ENCODE measurements around the gene DGKA. TPM values are rescaled to one million over a fixed set of nuclear protein-coding genes. Genes with fewer than 3 reads are reported as not detected.

DGKA gene
- total and polyA plus RNA-seq, 4 experiments from 2014 or later: 195 to 1,410 (median 897) TPM

GRCh38 chr12:55933799-55934742, 3.1 kb downstream of the DGKA start:
- no peak for DNase-seq
- H3K9me3 Mint-ChIP-seq: peaks cover 0 to 3% (median 0%) of the 10 kb centered on the region in 8 donors
- H3K27ac Mint-ChIP-seq: peak overlapping the region; percentile 81 to 98 (median 96)
- H3K27me3 ChIP-seq (ENCODE audit: insufficient read depth, low read length): no peaks in the 10 kb centered on the region
- H3K27me3 Mint-ChIP-seq: no peaks in the 10 kb centered on the region
- H3K9me3 ChIP-seq (ENCODE audit: control insufficient read depth in 1 of 2, low read length in 2 of 2): no peaks in the 10 kb centered on the region
- H3K4me3 Mint-ChIP-seq: peak overlapping the region; percentile 97 to 100 (median 99)
- peaks cover 64 to 82% of the 10 kb centered on the region in 2 donors for H3K36me3 Mint-ChIP-seq
- intact Hi-C loops (cut with micrococcal nuclease): no loop called here
- peaks cover 81% of the 10 kb centered on the region for H3K4me1 ChIP-seq (ENCODE audit: insufficient read depth, low read length)
- POLR2A ChIA-PET (ENCODE audit: partially characterized antibody): interaction anchor here (0.9 to 47.8 kb wide), 13 partner anchors 8 to 288 kb away, joined by 3 to 1214 read pairs (median 8); partner anchors contain the start of genes DGKA, DNAJC14, GDF11 and ORMDL2
- peaks cover 55 to 94% (median 68%) of the 10 kb centered on the region in 4 donors for H3K4me1 Mint-ChIP-seq
- peak overlapping the region; percentile 87 to 95 for H3K4me3 ChIP-seq (ENCODE audit: low read length in 2 of 2)
- peaks cover 39% of the 10 kb centered on the region for H3K36me3 ChIP-seq (ENCODE audit: insufficient read depth, low read length)
- CTCF ChIA-PET (ENCODE audit: partially characterized antibody): interaction anchor here (0.8 to 7.5 kb wide), 11 partner anchors 7 to 195 kb away, joined by 3 to 107 read pairs (median 6); partner anchors contain the start of genes DNAJC14, ORMDL2, PYM1 and SARNP
- peak overlapping the region; percentile 88 for H3K27ac ChIP-seq (ENCODE audit: low read depth, low read length)

GRCh38 chr12:55934773-55935172, 3.8 kb downstream of the DGKA start:
- Mint-ChIP-seq H3K36me3 (peaks cover 71 to 84% of the 10 kb centered on the region in 2 donors), H3K27ac (peak overlapping the region; percentile 93 to 98 (median 96)), H3K4me3 (peak overlapping the region; percentile 97 to 100 (median 99)), H3K27me3 (no peaks in the 10 kb centered on the region), H3K4me1 (peaks cover 56 to 94% (median 67%) of the 10 kb centered on the region in 4 donors), H3K9me3 (peaks cover 0 to 3% (median 0%) of the 10 kb centered on the region in 8 donors)
- ChIA-PET CTCF (ENCODE audit: partially characterized antibody) (interaction anchor here (0.9 to 7.5 kb wide), 12 partner anchors 8 to 195 kb away, joined by 3 to 107 read pairs (median 6); partner anchors contain the start of genes DNAJC14, ORMDL2, PYM1 and SARNP), POLR2A (ENCODE audit: partially characterized antibody) (interaction anchor here (1.0 to 47.8 kb wide), 7 partner anchors 9 to 192 kb away, joined by 3 to 1214 read pairs (median 201); partner anchors contain the start of genes DGKA, DNAJC14, GDF11 and ORMDL2)
- intact Hi-C loops (cut with micrococcal nuclease): no loop called here
- no peaks in the 10 kb centered on the region for H3K27me3 ChIP-seq (ENCODE audit: insufficient read depth, low read length)
- H3K4me3 ChIP-seq (ENCODE audit: low read length in 2 of 2): peak overlapping the region; percentile 87 to 95
- peaks cover 82% of the 10 kb centered on the region for H3K4me1 ChIP-seq (ENCODE audit: insufficient read depth, low read length)
- no peak for DNase-seq
- peak overlapping the region; percentile 88 for H3K27ac ChIP-seq (ENCODE audit: low read depth, low read length)
- H3K9me3 ChIP-seq (ENCODE audit: control insufficient read depth in 1 of 2, low read length in 2 of 2): no peaks in the 10 kb centered on the region
- H3K36me3 ChIP-seq (ENCODE audit: insufficient read depth, low read length): peaks cover 46% of the 10 kb centered on the region

GRCh38 chr12:55935738-55936151, 4.8 kb downstream of the DGKA start:
- DNase-seq: peak in 3 of 5 donors; percentile 28 to 45 (median 31)
- H3K27ac Mint-ChIP-seq: peak overlapping the region; percentile 93 to 98 (median 96)
- H3K9me3 ChIP-seq (ENCODE audit: control insufficient read depth in 1 of 2, low read length in 2 of 2): no peaks in the 10 kb centered on the region
- ChIA-PET POLR2A (ENCODE audit: partially characterized antibody) (interaction anchor here (0.7 to 47.8 kb wide), 12 partner anchors 8 to 211 kb away, joined by 3 to 1214 read pairs (median 32); partner anchors contain the start of genes CD63, DGKA, DNAJC14 and GDF11), CTCF (ENCODE audit: partially characterized antibody) (interaction anchor here (0.7 to 7.5 kb wide), 13 partner anchors 9 to 198 kb away, joined by 3 to 107 read pairs (median 4); partner anchors contain the start of gene PYM1)
- H3K27me3 ChIP-seq (ENCODE audit: insufficient read depth, low read length): no peaks in the 10 kb centered on the region
- H3K4me3 Mint-ChIP-seq: peak overlapping the region; percentile 97 to 100 (median 99)
- H3K4me1 ChIP-seq (ENCODE audit: insufficient read depth, low read length): peaks cover 84% of the 10 kb centered on the region
- peaks cover 81 to 89% of the 10 kb centered on the region in 2 donors for H3K36me3 Mint-ChIP-seq
- peaks cover 55% of the 10 kb centered on the region for H3K36me3 ChIP-seq (ENCODE audit: insufficient read depth, low read length)
- peak overlapping the region; percentile 87 to 95 for H3K4me3 ChIP-seq (ENCODE audit: low read length in 2 of 2)
- H3K27ac ChIP-seq (ENCODE audit: low read depth, low read length): peak overlapping the region; percentile 88
- peaks cover 62 to 94% (median 73%) of the 10 kb centered on the region in 4 donors for H3K4me1 Mint-ChIP-seq
- no peaks in the 10 kb centered on the region for H3K27me3 Mint-ChIP-seq
- H3K9me3 Mint-ChIP-seq: peaks cover 0 to 3% (median 0%) of the 10 kb centered on the region in 8 donors
- intact Hi-C loops (cut with micrococcal nuclease): no loop called here

GRCh38 chr12:55937981-55938380, 7.0 kb downstream of the DGKA start:
- Histone ChIP-seq H3K4me1 (ENCODE audit: insufficient read depth, low read length) (peaks cover 89% of the 10 kb centered on the region), H3K27ac (ENCODE audit: low read depth, low read length) (peak overlapping the region; percentile 88), H3K9me3 (ENCODE audit: control insufficient read depth in 1 of 2, low read length in 2 of 2) (no peaks in the 10 kb centered on the region), H3K4me3 (ENCODE audit: low read length in 2 of 2) (no peak overlapping the region), H3K36me3 (ENCODE audit: insufficient read depth, low read length) (peaks cover 78% of the 10 kb centered on the region), H3K27me3 (ENCODE audit: insufficient read depth, low read length) (no peaks in the 10 kb centered on the region)
- H3K4me3 Mint-ChIP-seq: peak overlapping the region in 6 of 8 donors; percentile 1 to 52 (median 18)
- ChIA-PET CTCF (ENCODE audit: partially characterized antibody) (interaction anchor here (0.7 to 7.5 kb wide), 9 partner anchors 11 to 199 kb away, joined by 3 to 107 read pairs (median 15); partner anchors contain the start of genes ORMDL2, PYM1, RAB5B and SARNP), POLR2A (ENCODE audit: partially characterized antibody) (interaction anchor here (0.9 to 47.8 kb wide), 10 partner anchors 6 to 199 kb away, joined by 3 to 1214 read pairs (median 10); partner anchors contain the start of genes DGKA, DNAJC14, ORMDL2 and PYM1)
- H3K27ac Mint-ChIP-seq: peak overlapping the region; percentile 75 to 96 (median 92)
- H3K36me3 Mint-ChIP-seq: peaks cover 86 to 92% of the 10 kb centered on the region in 2 donors
- no peaks in the 10 kb centered on the region for H3K9me3 Mint-ChIP-seq
- H3K4me1 Mint-ChIP-seq: peaks cover 70 to 98% (median 82%) of the 10 kb centered on the region in 4 donors
- H3K27me3 Mint-ChIP-seq: no peaks in the 10 kb centered on the region
- DNase-seq: no peak
- intact Hi-C loops (cut with micrococcal nuclease): no loop called here

- H3K27me3 ChIP-seq (ENCODE audit: insufficient read depth, low read length): no peaks in the 10 kb centered on the region
- H3K36me3 ChIP-seq (ENCODE audit: insufficient read depth, low read length): peaks cover 80% of the 10 kb centered on the region
- Mint-ChIP-seq H3K36me3 (peaks cover 89 to 95% of the 10 kb centered on the region in 2 donors), H3K4me3 (peak overlapping the region in 5 of 8 donors; percentile 11 to 70 (median 43)), H3K27me3 (no peaks in the 10 kb centered on the region), H3K27ac (peak overlapping the region; percentile 75 to 96 (median 92)), H3K4me1 (peaks cover 64 to 92% (median 75%) of the 10 kb centered on the region in 4 donors), H3K9me3 (no peaks in the 10 kb centered on the region)
- intact Hi-C loops (cut with micrococcal nuclease): no loop called here
- H3K4me3 ChIP-seq (ENCODE audit: low read length in 2 of 2): no peak overlapping the region
- H3K4me1 ChIP-seq (ENCODE audit: insufficient read depth, low read length): peaks cover 79% of the 10 kb centered on the region
- DNase-seq: no peak
- CTCF ChIA-PET (ENCODE audit: partially characterized antibody): interaction anchor here (0.9 to 7.5 kb wide), 19 partner anchors 8 to 210 kb away, joined by 3 to 107 read pairs (median 7); partner anchors contain the start of genes CD63, DGKA, DNAJC14 and ORMDL2
- no peaks in the 10 kb centered on the region for H3K9me3 ChIP-seq (ENCODE audit: control insufficient read depth in 1 of 2, low read length in 2 of 2)
- peak overlapping the region; percentile 5 for H3K27ac ChIP-seq (ENCODE audit: low read depth, low read length)
- POLR2A ChIA-PET (ENCODE audit: partially characterized antibody): interaction anchor here (0.5 to 47.8 kb wide), 18 partner anchors 5 to 282 kb away, joined by 3 to 1214 read pairs (median 4); partner anchors contain the start of genes CD63, DGKA, DNAJC14 and GDF11
Observed at GRCh38 chr12:55938826-55939501, 8.0 kb downstream of the DGKA start.
